GM12891 (cell line): Measurements from ENCODE around the gene PLCB1.

Source experiments
- POLR2A ChIP-seq: IDR thresholded peaks from 2 replicates; pipeline ENCODE4 v1.6.1; 2011; ENCODE audit warnings: low read depth, low read length, control low read depth
- POLR2AphosphoS5 ChIP-seq: IDR thresholded peaks from 2 replicates; pipeline ENCODE4 v1.6.1; 2011; ENCODE audit warnings: low read depth, low read length, control low read depth
- POU2F2 ChIP-seq: IDR thresholded peaks from 2 replicates; pipeline ENCODE4 v1.6.1; 2011; ENCODE audit warnings: low read depth, mild to moderate bottlenecking, control low read depth, low read length, moderate library complexity
- SPI1 ChIP-seq: IDR thresholded peaks from 2 replicates; pipeline ENCODE4 v1.6.1; 2011; ENCODE audit warnings: low read depth, low read length, control low read depth
- TAF1 ChIP-seq: IDR thresholded peaks from 2 replicates; pipeline ENCODE4 v1.6.1; 2011; ENCODE audit warnings: low read depth, low read length, control low read depth

DNA sequence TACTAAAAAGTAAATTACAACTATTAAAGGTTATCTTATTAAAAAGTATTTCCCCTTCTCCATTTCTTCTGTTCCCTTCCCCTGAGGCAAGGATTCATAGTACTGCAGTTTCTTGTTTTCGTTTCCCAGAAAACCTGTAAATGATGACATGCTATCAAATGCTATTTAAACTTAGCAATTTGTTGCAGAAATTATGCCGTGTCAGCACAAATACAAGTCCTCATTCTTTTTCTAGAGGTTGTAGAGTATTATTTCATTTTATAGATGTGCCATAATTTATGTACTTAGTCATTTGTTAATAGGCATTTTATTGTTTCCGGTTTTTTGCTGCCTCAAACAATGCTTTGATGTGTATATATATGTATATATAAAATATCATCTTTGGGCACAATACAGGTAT, 268.4 kb downstream of the PLCB1 start:
- no peak for TF ChIP-seq POLR2A
- TF ChIP-seq TAF1 = no peak
- no peak for TF ChIP-seq POLR2AphosphoS5
- no peak for TF ChIP-seq SPI1
- TF ChIP-seq POU2F2 = no peak
